CD4-positive, alpha-beta T cell treated with Interleukin-21 for 1 hour (primary cell): ENCODE measurements around the gene PPP2R3C.
"Not testable (repeated sequence)": the region's sequence is repeated elsewhere in the genome, so short reads cannot be mapped to it uniquely, and the experiment has no call there.

Experiments used
- DNase-seq: peaks from one replicate; pipeline ENCODE4 v3.0.0-alpha.2; 2020

Gene PPP2R3C

GRCh38 chr14:35123388-35123703 is 1.6 kb upstream of the PPP2R3C start:
- DNase-seq: no peak

GRCh38 chr14:35122696-35123387 is 1.1 kb upstream of the PPP2R3C start:
- DNase-seq: no peak

- no peak for DNase-seq
Observed at GRCh38 chr14:35121026-35121886, 534 bp downstream of the PPP2R3C start.

- DNase-seq: no peak
Observed at GRCh38 chr14:35117112-35117511, 4.7 kb downstream of the PPP2R3C start.

- DNase-seq: no peak
Observed at GRCh38 chr14:35116242-35116641, 5.5 kb downstream of the PPP2R3C start.

- no peak for DNase-seq
Observed at GRCh38 chr14:35114036-35114435, 7.8 kb downstream of the PPP2R3C start.

- DNase-seq: no peak
Observed at GRCh38 chr14:35113308-35113950, 8.4 kb downstream of the PPP2R3C start.

- DNase-seq: no peak
Observed at GRCh38 chr14:35112641-35113040, 9.1 kb downstream of the PPP2R3C start.

- no peak for DNase-seq
Observed at GRCh38 chr14:35107866-35108265, 13.9 kb downstream of the PPP2R3C start.

- DNase-seq: not testable (repeated sequence)
Observed at GRCh38 chr14:35094645-35095044, 27.1 kb downstream of the PPP2R3C start.

- no peak for DNase-seq
Observed at GRCh38 chr14:35088514-35088913, 33.3 kb downstream of the PPP2R3C start.

GRCh38 chr14:35085441-35085840 is 36.3 kb downstream of the PPP2R3C start:
- DNase-seq: no peak

- no peak for DNase-seq
Observed at GRCh38 chr14:35083530-35084150, 38.1 kb downstream of the PPP2R3C start.

- DNase-seq: no peak
Observed at GRCh38 chr14:35079742-35080141, 42.0 kb downstream of the PPP2R3C start.

- no peak for DNase-seq
Observed at GRCh38 chr14:35078082-35078481, 43.7 kb downstream of the PPP2R3C start.

GRCh38 chr14:35073486-35073885 is 48.3 kb downstream of the PPP2R3C start:
- no peak for DNase-seq

GRCh38 chr14:35072226-35072625 is 49.6 kb downstream of the PPP2R3C start:
- DNase-seq: no peak

GRCh38 chr14:35068238-35069012 is 53.4 kb downstream of the PPP2R3C start:
- no peak for DNase-seq

- DNase-seq: not testable (repeated sequence)
Observed at GRCh38 chr14:35065731-35066130, 56.1 kb downstream of the PPP2R3C start.

GRCh38 chr14:35061113-35061791 is 60.5 kb downstream of the PPP2R3C start:
- DNase-seq: not testable (repeated sequence)

GRCh38 chr14:35052637-35053036 is 69.2 kb downstream of the PPP2R3C start:
- DNase-seq: no peak

- no peak for DNase-seq
Observed at GRCh38 chr14:35051796-35052195, 70.0 kb downstream of the PPP2R3C start.
